Gastrocnemius medialis (tissue), 4 donors: ENCODE data around the gene PTPRC.

ENCODE experiments used
- POLR2A ChIP-seq, 2 donors: fragments of 450-650 bp; IDR thresholded peaks; one replicate each; pipeline ENCODE4 v1.6.1; 2017; ENCODE audit warnings: antibody characterized with exemption in 2 of 2, mild to moderate bottlenecking in 2 of 2, moderate library complexity in 2 of 2
- TF ChIP-seq, protein P1 (sequence below), 5 experiments: fragments of 450-650 bp in 3 of 5; fragments of 200-600 bp in 2 of 5; sonication (generic) in 2 of 5; IDR thresholded peaks in 4 of 5; conservative IDR thresholded peaks in 1 of 5; 1 replicate in 4 of 5; 2 replicates in 1 of 5; pipeline ENCODE4 v1.5.1; 2016 to 2019; ENCODE audit warnings: antibody characterized with exemption in 5 of 5, mild to moderate bottlenecking in 3 of 5, moderate library complexity in 3 of 5

DNA sequence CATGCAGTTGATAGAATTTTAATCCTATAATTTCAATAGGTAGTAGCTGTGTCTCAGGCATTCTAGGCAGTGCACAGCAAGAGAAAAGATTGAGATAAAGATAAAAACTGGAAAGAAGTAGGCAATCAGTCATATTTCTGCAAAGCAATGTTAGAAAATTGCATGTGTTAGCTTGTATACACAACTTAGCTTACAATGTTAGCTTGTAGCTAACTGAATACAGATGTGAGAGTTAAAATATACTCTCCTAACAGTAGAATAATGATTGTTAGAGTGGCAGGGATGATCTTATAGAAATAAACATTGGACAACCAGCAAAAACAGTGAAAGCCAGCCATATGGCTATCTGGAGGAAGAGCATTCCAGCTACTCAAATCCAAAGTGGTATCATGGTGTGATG is 29.0 kb downstream of the PTPRC start:
- TF ChIP-seq, protein P1, sequence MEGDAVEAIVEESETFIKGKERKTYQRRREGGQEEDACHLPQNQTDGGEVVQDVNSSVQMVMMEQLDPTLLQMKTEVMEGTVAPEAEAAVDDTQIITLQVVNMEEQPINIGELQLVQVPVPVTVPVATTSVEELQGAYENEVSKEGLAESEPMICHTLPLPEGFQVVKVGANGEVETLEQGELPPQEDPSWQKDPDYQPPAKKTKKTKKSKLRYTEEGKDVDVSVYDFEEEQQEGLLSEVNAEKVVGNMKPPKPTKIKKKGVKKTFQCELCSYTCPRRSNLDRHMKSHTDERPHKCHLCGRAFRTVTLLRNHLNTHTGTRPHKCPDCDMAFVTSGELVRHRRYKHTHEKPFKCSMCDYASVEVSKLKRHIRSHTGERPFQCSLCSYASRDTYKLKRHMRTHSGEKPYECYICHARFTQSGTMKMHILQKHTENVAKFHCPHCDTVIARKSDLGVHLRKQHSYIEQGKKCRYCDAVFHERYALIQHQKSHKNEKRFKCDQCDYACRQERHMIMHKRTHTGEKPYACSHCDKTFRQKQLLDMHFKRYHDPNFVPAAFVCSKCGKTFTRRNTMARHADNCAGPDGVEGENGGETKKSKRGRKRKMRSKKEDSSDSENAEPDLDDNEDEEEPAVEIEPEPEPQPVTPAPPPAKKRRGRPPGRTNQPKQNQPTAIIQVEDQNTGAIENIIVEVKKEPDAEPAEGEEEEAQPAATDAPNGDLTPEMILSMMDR (IDR thresholded peaks at IDR 0.05 in 4 of 5, conservative IDR thresholded peaks at IDR 0.05 in 1 of 5): no peak
- TF ChIP-seq POLR2A (IDR thresholded peaks at IDR 0.05): no peak
